GM23338 (cell line): ENCODE results near the gene ZNF483. TPM values are rescaled to one million over a fixed set of nuclear protein-coding genes. Genes with fewer than 3 reads are reported as not detected.
"Not testable (repeated sequence)": the region's sequence is repeated elsewhere in the genome, so short reads cannot be mapped to it uniquely, and the experiment has no call there.

ENCODE experiments used
- ATAC-seq: fragments of 200-7000 bp; cut with Tn5 transposase; 3 replicates; pipeline ENCODE4 v1.9.1; 2020
- DNase-seq: peaks from one replicate; pipeline ENCODE4 v3.0.0-alpha.2; 2015; ENCODE audit warnings: low spot score
- H2AFZ ChIP-seq: fragments of 200-600 bp; sonication (generic); 2 replicates; pipeline ENCODE4 v1.8.0; 2016; ENCODE audit warnings: antibody characterized with exemption, mild to moderate bottlenecking, moderate library complexity
- H3F3A ChIP-seq: fragments of 200-600 bp; sonication (generic); replicated peaks from 2 replicates; pipeline ENCODE4 v1.8.0; 2017; ENCODE audit warnings: antibody characterized with exemption, mixed run types, low read depth
- H3K27ac ChIP-seq: fragments of 200-600 bp; sonication (generic); 2 replicates; pipeline ENCODE4 v1.6.1; 2016; ENCODE audit warnings: low read depth
- H3K27me3 ChIP-seq: fragments of 200-600 bp; sonication (generic); 2 replicates; pipeline ENCODE4 v1.8.0; 2016; ENCODE audit warnings: mild to moderate bottlenecking, mixed run types, moderate library complexity; ENCODE audit not compliant: insufficient read depth
- H3K36me3 ChIP-seq: fragments of 200-600 bp; sonication (generic); 2 replicates; pipeline ENCODE4 v1.8.0; 2016; ENCODE audit warnings: mild to moderate bottlenecking; ENCODE audit not compliant: insufficient read depth
- H3K4me1 ChIP-seq: fragments of 200-600 bp; sonication (generic); 2 replicates; pipeline ENCODE4 v1.8.0; 2016; ENCODE audit warnings: mild to moderate bottlenecking, moderate library complexity; ENCODE audit not compliant: insufficient read depth
- H3K4me2 ChIP-seq: fragments of 200-600 bp; sonication (generic); 2 replicates; pipeline ENCODE4 v1.7.1; 2017; ENCODE audit warnings: mixed run types
- H3K4me3 ChIP-seq: fragments of 200-600 bp; sonication (generic); 2 replicates; pipeline ENCODE4 v1.6.1; 2016; ENCODE audit warnings: mixed run types
- H3K79me2 ChIP-seq: fragments of 200-600 bp; sonication (generic); replicated peaks from 2 replicates; pipeline ENCODE4 v1.8.0; 2017; ENCODE audit warnings: mild to moderate bottlenecking; ENCODE audit not compliant: insufficient read depth
- H3K9me2 ChIP-seq: fragments of 200-600 bp; sonication (generic); 2 replicates; pipeline ENCODE4 v1.8.0; 2017; ENCODE audit not compliant: insufficient read depth
- H4K20me1 ChIP-seq: fragments of 200-600 bp; sonication (generic); replicated peaks from 2 replicates; pipeline ENCODE4 v1.8.0; 2017; ENCODE audit warnings: mild to moderate bottlenecking; ENCODE audit not compliant: insufficient read depth
- H3K27ac Mint-ChIP-seq: 2 replicates; pipeline ENCODE4 v1.8.0; 2020; ENCODE audit warnings: inconsistent platforms, mild to moderate bottlenecking, moderate library complexity, mixed read lengths
- H3K27me3 Mint-ChIP-seq: 3 replicates; pipeline ENCODE4 v1.8.0; 2022; ENCODE audit warnings: low read depth, mild to moderate bottlenecking, moderate library complexity, mixed read lengths, inconsistent platforms; ENCODE audit not compliant: insufficient read depth, poor library complexity
- H3K36me3 Mint-ChIP-seq: 3 replicates; pipeline ENCODE4 v1.8.0; 2021; ENCODE audit warnings: low read depth, mild to moderate bottlenecking, inconsistent platforms, moderate library complexity, mixed read lengths
- H3K4me1 Mint-ChIP-seq: 3 replicates; pipeline ENCODE4 v1.8.0; 2020; ENCODE audit warnings: mild to moderate bottlenecking, inconsistent platforms, mixed read lengths
- H3K4me3 Mint-ChIP-seq: 3 replicates; pipeline ENCODE4 v1.8.0; 2021; ENCODE audit warnings: moderate library complexity, mild to moderate bottlenecking, inconsistent platforms, mixed read lengths
- H3K9me3 Mint-ChIP-seq: 3 replicates; pipeline ENCODE4 v1.8.0; 2020; ENCODE audit warnings: moderate library complexity, mild to moderate bottlenecking, inconsistent platforms, mixed read lengths
- CREB1 ChIP-seq: fragments of 250-450 bp; sonication (Bioruptor Pico); IDR thresholded peaks from 2 replicates; pipeline ENCODE4 v1.5.0; 2020; ENCODE audit warnings: low read depth, mild to moderate bottlenecking, moderate library complexity
- CTCF ChIP-seq, 2 experiments: fragments of 200-600 bp in 1 of 2; sonication (generic) in 1 of 2; conservative IDR thresholded peaks; 2 replicates each; pipeline versions ENCODE4 v1.5.1 to v1.6.1; 2016 to 2017; ENCODE audit warnings: antibody characterized with exemption in 2 of 2, low read depth in 2 of 2, mild to moderate bottlenecking in 2 of 2, moderate library complexity in 1 of 2
- EZH2 ChIP-seq: fragments of 200-600 bp; sonication (generic); IDR thresholded peaks from one replicate; pipeline ENCODE4 v1.8.0; 2017; ENCODE audit warnings: antibody characterized with exemption, mild to moderate bottlenecking, low read depth; ENCODE audit not compliant: unreplicated experiment
- EZH2phosphoT487 ChIP-seq: fragments of 200-600 bp; sonication (generic); IDR thresholded peaks from one replicate; pipeline ENCODE4 v1.8.1; 2018; ENCODE audit warnings: antibody characterized with exemption; ENCODE audit not compliant: unreplicated experiment
- JUNB ChIP-seq: IDR thresholded peaks from one replicate; pipeline ENCODE4 v1.6.1; 2016; ENCODE audit warnings: antibody characterized with exemption; ENCODE audit not compliant: unreplicated experiment
- NANOG ChIP-seq: IDR thresholded peaks from 2 replicates; pipeline ENCODE4 v1.6.1; 2016; ENCODE audit warnings: antibody characterized with exemption, borderline replicate concordance
- POLR2AphosphoS5 ChIP-seq: IDR thresholded peaks from 2 replicates; pipeline ENCODE4 v1.6.1; 2016; ENCODE audit warnings: antibody characterized with exemption, low read depth
- REST ChIP-seq: IDR thresholded peaks from one replicate; pipeline ENCODE4 v1.6.1; 2018; ENCODE audit warnings: antibody characterized with exemption; ENCODE audit not compliant: unreplicated experiment
- STAT1 ChIP-seq: IDR thresholded peaks from one replicate; pipeline ENCODE4 v1.6.1; 2016; ENCODE audit warnings: antibody characterized with exemption; ENCODE audit not compliant: unreplicated experiment
- ZNF114 ChIP-seq: fragments of 250-450 bp; sonication (Bioruptor Pico); IDR thresholded peaks from 2 replicates; pipeline ENCODE4 v1.5.0; 2020; ENCODE audit warnings: mild to moderate bottlenecking, moderate library complexity
- ZNF331 ChIP-seq: fragments of 250-450 bp; sonication (Bioruptor Pico); IDR thresholded peaks from 2 replicates; pipeline ENCODE4 v1.5.0; 2020; ENCODE audit warnings: low read depth, mild to moderate bottlenecking, moderate library complexity
- polyA plus RNA-seq: library from polyadenylated mRNA; unstranded; fragments of >200 nt; fragmentation: Nextera tagmentation; extraction: Ambion mirVana; gene quantifications from 2 replicates; pipeline ENCODE4 v1.2.1, GENCODE V29; 2016
- total RNA-seq: library from RNA; depleted of rRNA; stranded (reverse); fragments of >200 nt; shearing (Covaris generic); gene quantifications from 2 replicates; pipeline ENCODE4 v1.2.3, GENCODE V29; 2014

The ZNF483 gene
- total and polyA plus RNA-seq, 2 experiments from 2014 or later: 9.7 to 112 TPM

DNA sequence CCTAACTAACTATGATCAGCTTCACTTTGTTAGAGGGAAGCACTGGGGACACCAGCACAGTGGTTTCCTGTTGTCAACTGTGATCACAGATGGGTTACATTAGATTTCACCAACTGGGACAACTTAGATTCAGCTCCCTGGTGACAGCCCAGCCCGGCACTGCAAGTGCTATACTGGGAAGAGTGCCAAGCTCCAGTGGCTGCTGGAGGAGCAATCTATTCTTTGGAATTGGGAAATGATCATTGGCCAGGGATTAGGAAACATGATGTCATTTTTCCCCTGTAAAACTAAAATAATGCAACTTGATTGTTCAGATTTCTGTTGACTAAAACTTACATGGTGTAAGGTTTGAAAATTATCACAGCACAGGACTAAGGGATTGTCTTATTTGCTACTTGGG, 41.3 kb downstream of the ZNF483 start:
- Mint-ChIP-seq H3K4me1 (no peaks in the 10 kb centered on the region), H3K36me3 (peaks cover 82% of the 10 kb centered on the region), H3K27me3 (peaks cover 6% of the 10 kb centered on the region), H3K9me3 (peaks cover 33% of the 10 kb centered on the region), H3K27ac (no peak overlapping the region), H3K4me3 (no peak overlapping the region)
- Histone ChIP-seq H2AFZ (no peak overlapping the region), H3K27me3 (no peaks in the 10 kb centered on the region), H3K4me1 (no peaks in the 10 kb centered on the region), H3K36me3 (peaks cover 25% of the 10 kb centered on the region), H4K20me1 (no peaks in the 10 kb centered on the region), H3K4me3 (no peak overlapping the region), H3K79me2 (no peaks in the 10 kb centered on the region), H3K4me2 (no peak overlapping the region), H3K9me2 (no peaks in the 10 kb centered on the region), H3F3A (no peaks in the 10 kb centered on the region), H3K27ac (no peak overlapping the region)
- ATAC-seq (no peak), DNase-seq (no peak)
- TF ChIP-seq STAT1 (no peak), EZH2phosphoT487 (no peak), JUNB (no peak), NANOG (no peak), CREB1 (CRISPR knock-in tag) (no peak), POLR2AphosphoS5 (no peak), CTCF (conservative IDR thresholded peaks at IDR 0.05; ENCODE audit: low read depth in 2 of 2) (no peak), REST (no peak), EZH2 (no peak), ZNF114 (no peak), ZNF331 (CRISPR knock-in tag) (no peak)

DNA sequence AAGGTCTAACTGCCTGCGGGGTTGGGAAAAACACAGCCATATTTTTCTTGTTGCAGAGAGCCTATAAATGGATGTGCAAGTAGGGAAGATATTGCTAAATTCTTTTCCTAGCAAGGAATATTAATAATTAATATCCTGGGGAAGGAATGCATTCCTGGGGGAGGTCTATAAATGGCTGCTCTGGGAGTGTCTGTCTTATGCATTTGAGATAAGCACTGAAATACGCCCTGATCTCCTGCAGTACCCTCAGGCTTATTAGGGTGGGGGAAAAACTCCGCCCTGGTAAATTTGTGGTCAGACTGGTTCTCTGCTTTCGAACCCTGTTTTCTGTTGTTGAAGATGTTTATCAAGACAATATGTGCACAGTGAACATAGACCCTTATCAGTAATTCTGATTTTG, 43.1 kb downstream of the ZNF483 start:
- H3K4me2 ChIP-seq, H3K4me1 ChIP-seq, H3K4me1 Mint-ChIP-seq, H3K9me2 ChIP-seq, H3K4me3 ChIP-seq, H3K27me3 Mint-ChIP-seq, H3K27me3 ChIP-seq, H4K20me1 ChIP-seq, H3K27ac Mint-ChIP-seq, DNase-seq, H2AFZ ChIP-seq, H3K4me3 Mint-ChIP-seq, H3K79me2 ChIP-seq, ATAC-seq, H3K27ac ChIP-seq, H3F3A ChIP-seq: not testable (repeated sequence)
- Mint-ChIP-seq H3K36me3 (peaks cover 84% of the 10 kb centered on the region), H3K9me3 (peaks cover 33% of the 10 kb centered on the region)
- peaks cover 25% of the 10 kb centered on the region for H3K36me3 ChIP-seq
